ENCODE data around the gene DDX18. TPM values are rescaled to one million over a fixed set of nuclear protein-coding genes. Genes with fewer than 3 reads are reported as not detected.
"Not testable (repeated sequence)": the region's sequence is repeated elsewhere in the genome, so short reads cannot be mapped to it uniquely, and the experiment has no call there.

DDX18 gene
- total and polyA plus RNA-seq, 4 donors, result 16.3 to 34.4 (median 23.3) TPM

DNA sequence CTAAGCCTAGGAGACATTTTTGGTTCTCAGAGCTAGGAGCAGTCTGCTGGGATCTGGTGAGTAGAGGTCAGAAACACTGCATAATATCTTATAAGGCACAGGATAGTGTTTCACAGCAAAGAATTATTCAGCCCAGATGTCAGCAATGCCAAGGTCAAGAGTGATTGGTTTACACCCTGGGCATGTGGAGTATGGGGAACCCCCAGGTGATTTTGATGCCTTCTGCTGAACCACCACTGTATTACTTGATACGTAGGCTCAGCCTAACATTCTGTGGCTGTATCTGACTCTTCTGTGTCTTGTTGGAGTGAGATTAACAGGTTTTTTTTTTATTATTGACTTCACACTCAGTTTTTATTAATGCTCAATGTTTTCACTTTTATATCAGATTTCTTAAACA lies 6.0 kb downstream of the DDX18 start:
- H3K4me1 ChIP-seq (ENCODE audit: control insufficient read depth in 4 of 4, insufficient read depth in 4 of 4, low read length in 3 of 4), result peaks cover 3 to 12% (median 10%) of the 10 kb centered on the region in 4 donors
- WGBS, result 88% methylated on average over 1 of the region's 1 CpG

GRCh38 chr2:117825437-117825836 lies 10.9 kb downstream of the DDX18 start:
- Histone ChIP-seq H3K27ac (ENCODE audit: low read depth in 1 of 2, low read length in 2 of 2) (no peak overlapping the region), H3K9me3 (ENCODE audit: control insufficient read depth in 4 of 4, low read length in 3 of 4) (no peaks in the 10 kb centered on the region), H3K4me1 (ENCODE audit: control insufficient read depth in 4 of 4, insufficient read depth in 4 of 4, low read length in 3 of 4) (no peaks in the 10 kb centered on the region), H3K9ac (ENCODE audit: low read depth in 1 of 2, low read length in 2 of 2) (no peak overlapping the region), H3K36me3 (ENCODE audit: control insufficient read depth in 4 of 4, insufficient read depth in 3 of 4, low read depth in 1 of 4, low read length in 3 of 4) (peaks cover 29 to 92% (median 82%) of the 10 kb centered on the region in 4 donors), H3K27me3 (ENCODE audit: control insufficient read depth in 4 of 4, insufficient read depth in 4 of 4, low read length in 3 of 4) (no peaks in the 10 kb centered on the region), H3K4me3 (ENCODE audit: low read depth in 1 of 3, low read length in 3 of 3) (no peak overlapping the region)
- TF ChIP-seq FOXA2 (IDR thresholded peaks at IDR 0.05), result no peak
- no peak for TF ChIP-seq JUND (IDR thresholded peaks at IDR 0.05)
- no peak for TF ChIP-seq GABPA (IDR thresholded peaks at IDR 0.05 in 1 of 2, conservative IDR thresholded peaks at IDR 0.05 in 1 of 2)
- TF ChIP-seq FOXA1 (IDR thresholded peaks at IDR 0.05), result no peak
- TF ChIP-seq, protein P1, sequence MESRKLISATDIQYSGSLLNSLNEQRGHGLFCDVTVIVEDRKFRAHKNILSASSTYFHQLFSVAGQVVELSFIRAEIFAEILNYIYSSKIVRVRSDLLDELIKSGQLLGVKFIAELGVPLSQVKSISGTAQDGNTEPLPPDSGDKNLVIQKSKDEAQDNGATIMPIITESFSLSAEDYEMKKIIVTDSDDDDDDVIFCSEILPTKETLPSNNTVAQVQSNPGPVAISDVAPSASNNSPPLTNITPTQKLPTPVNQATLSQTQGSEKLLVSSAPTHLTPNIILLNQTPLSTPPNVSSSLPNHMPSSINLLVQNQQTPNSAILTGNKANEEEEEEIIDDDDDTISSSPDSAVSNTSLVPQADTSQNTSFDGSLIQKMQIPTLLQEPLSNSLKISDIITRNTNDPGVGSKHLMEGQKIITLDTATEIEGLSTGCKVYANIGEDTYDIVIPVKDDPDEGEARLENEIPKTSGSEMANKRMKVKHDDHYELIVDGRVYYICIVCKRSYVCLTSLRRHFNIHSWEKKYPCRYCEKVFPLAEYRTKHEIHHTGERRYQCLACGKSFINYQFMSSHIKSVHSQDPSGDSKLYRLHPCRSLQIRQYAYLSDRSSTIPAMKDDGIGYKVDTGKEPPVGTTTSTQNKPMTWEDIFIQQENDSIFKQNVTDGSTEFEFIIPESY (IDR thresholded peaks at IDR 0.05), result no peak
- no peak for TF ChIP-seq HNF4A (conservative IDR thresholded peaks at IDR 0.05)
- no peak for TF ChIP-seq YY1 (IDR thresholded peaks at IDR 0.05)
- no peak for TF ChIP-seq EGR1 (IDR thresholded peaks at IDR 0.05; ENCODE audit: low read depth in 2 of 2)
- TF ChIP-seq RXRA (IDR thresholded peaks at IDR 0.05), result no peak
- TF ChIP-seq REST (IDR thresholded peaks at IDR 0.05), result no peak
- TF ChIP-seq CTCF (IDR thresholded peaks at IDR 0.05; ENCODE audit: low read depth, low read length, missing input control), result no peak
- TF ChIP-seq ATF3 (IDR thresholded peaks at IDR 0.05), result no peak
- no peak for TF ChIP-seq NR2F2 (IDR thresholded peaks at IDR 0.05)
- TF ChIP-seq MAX (IDR thresholded peaks at IDR 0.05), result no peak
- TF ChIP-seq HNF4G (IDR thresholded peaks at IDR 0.05), result no peak
- no peak for TF ChIP-seq RAD21 (IDR thresholded peaks at IDR 0.05)
- TF ChIP-seq SP1 (IDR thresholded peaks at IDR 0.05), result no peak
- no peak for TF ChIP-seq TAF1 (conservative IDR thresholded peaks at IDR 0.05)
- 96% methylated on average over 8 of the region's 8 CpGs for WGBS
- no peak for DNase-seq (ENCODE audit: low spot score)

More for the DNA sequence above, 6.0 kb downstream of the DDX18 start:
- H3K9ac ChIP-seq (ENCODE audit: low read depth in 1 of 2, low read length in 2 of 2), result no peak overlapping the region
- no peaks in the 10 kb centered on the region for H3K27me3 ChIP-seq (ENCODE audit: control insufficient read depth in 4 of 4, insufficient read depth in 4 of 4, low read length in 3 of 4)
- no peaks in the 10 kb centered on the region for H3K9me3 ChIP-seq (ENCODE audit: control insufficient read depth in 4 of 4, low read length in 3 of 4)
- no peak overlapping the region for H3K27ac ChIP-seq (ENCODE audit: low read depth in 1 of 2, low read length in 2 of 2)
- no peak for DNase-seq (ENCODE audit: low spot score)
- peaks cover 12 to 77% (median 70%) of the 10 kb centered on the region in 4 donors for H3K36me3 ChIP-seq (ENCODE audit: control insufficient read depth in 4 of 4, insufficient read depth in 3 of 4, low read depth in 1 of 4, low read length in 3 of 4)
- H3K4me3 ChIP-seq (ENCODE audit: low read depth in 1 of 3, low read length in 3 of 3), result no peak overlapping the region
- TF ChIP-seq MAX (IDR thresholded peaks at IDR 0.05), result no peak
- no peak for TF ChIP-seq RXRA (IDR thresholded peaks at IDR 0.05)

GRCh38 chr2:117827464-117827863 lies 13.0 kb downstream of the DDX18 start:
- DNase-seq (ENCODE audit: low spot score); H3K9me3 ChIP-seq (ENCODE audit: control insufficient read depth in 4 of 4, low read length in 3 of 4); H3K9ac ChIP-seq (ENCODE audit: low read depth in 1 of 2, low read length in 2 of 2); H3K4me1 ChIP-seq (ENCODE audit: control insufficient read depth in 4 of 4, insufficient read depth in 4 of 4, low read length in 3 of 4); H3K27ac ChIP-seq (ENCODE audit: low read depth in 1 of 2, low read length in 2 of 2); H3K27me3 ChIP-seq (ENCODE audit: control insufficient read depth in 4 of 4, insufficient read depth in 4 of 4, low read length in 3 of 4); H3K4me3 ChIP-seq (ENCODE audit: low read depth in 1 of 3, low read length in 3 of 3): not testable (repeated sequence)
- H3K36me3 ChIP-seq (ENCODE audit: control insufficient read depth in 4 of 4, insufficient read depth in 3 of 4, low read depth in 1 of 4, low read length in 3 of 4), result peaks cover 31 to 82% (median 66%) of the 10 kb centered on the region in 4 donors
- 96% methylated on average over 5 of the region's 5 CpGs for WGBS
